B cell (primary cell): ENCODE results near the gene PCYOX1L.

Source experiments
- EZH2 ChIP-seq: IDR thresholded peaks from 2 replicates; pipeline ENCODE4 v1.6.1; 2012; ENCODE audit warnings: borderline replicate concordance, low read depth, mild to moderate bottlenecking, moderate library complexity, low read length; ENCODE audit not compliant: insufficient read depth, poor library complexity, severe bottlenecking
- TF ChIP-seq, protein P1 (sequence below): fragments of 200-600 bp; IDR thresholded peaks from one replicate; pipeline ENCODE4 v1.8.0; 2022; ENCODE audit warnings: antibody characterized with exemption, mild to moderate bottlenecking

DNA sequence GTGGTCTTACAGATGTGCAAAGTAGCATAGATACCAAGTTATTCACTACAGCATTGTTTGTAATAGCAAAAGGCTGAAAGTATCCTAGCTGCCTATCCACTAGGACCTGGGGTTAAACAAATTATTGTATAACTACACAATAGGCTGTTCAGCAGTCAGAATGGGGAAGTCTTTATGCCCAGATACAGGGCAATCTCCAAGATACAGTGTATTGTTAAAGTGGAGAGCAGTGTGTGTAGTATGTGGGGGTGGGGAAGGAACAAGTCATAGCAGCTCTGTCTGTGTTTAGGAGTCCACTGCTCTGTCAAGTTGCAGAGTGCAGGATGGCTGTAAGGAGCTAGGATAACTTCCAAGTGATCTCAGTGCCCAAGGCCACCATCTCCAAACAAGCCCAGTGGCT is 5.5 kb downstream of the PCYOX1L start:
- TF ChIP-seq, protein P1, sequence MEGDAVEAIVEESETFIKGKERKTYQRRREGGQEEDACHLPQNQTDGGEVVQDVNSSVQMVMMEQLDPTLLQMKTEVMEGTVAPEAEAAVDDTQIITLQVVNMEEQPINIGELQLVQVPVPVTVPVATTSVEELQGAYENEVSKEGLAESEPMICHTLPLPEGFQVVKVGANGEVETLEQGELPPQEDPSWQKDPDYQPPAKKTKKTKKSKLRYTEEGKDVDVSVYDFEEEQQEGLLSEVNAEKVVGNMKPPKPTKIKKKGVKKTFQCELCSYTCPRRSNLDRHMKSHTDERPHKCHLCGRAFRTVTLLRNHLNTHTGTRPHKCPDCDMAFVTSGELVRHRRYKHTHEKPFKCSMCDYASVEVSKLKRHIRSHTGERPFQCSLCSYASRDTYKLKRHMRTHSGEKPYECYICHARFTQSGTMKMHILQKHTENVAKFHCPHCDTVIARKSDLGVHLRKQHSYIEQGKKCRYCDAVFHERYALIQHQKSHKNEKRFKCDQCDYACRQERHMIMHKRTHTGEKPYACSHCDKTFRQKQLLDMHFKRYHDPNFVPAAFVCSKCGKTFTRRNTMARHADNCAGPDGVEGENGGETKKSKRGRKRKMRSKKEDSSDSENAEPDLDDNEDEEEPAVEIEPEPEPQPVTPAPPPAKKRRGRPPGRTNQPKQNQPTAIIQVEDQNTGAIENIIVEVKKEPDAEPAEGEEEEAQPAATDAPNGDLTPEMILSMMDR: no peak
- TF ChIP-seq EZH2: no peak
